H9 (cell line): ENCODE data around the gene RETNLB. TPM values are rescaled to one million over a fixed set of nuclear protein-coding genes. Genes with fewer than 3 reads are reported as not detected.

Source experiments
- DNase-seq: peaks from one replicate; pipeline ENCODE4 v3.0.0-alpha.2; 2017
- H2AFZ ChIP-seq: one replicate; pipeline ENCODE4 v1.6.1; 2013; ENCODE audit warnings: mild to moderate bottlenecking, low read length, control low read depth, moderate library complexity
- H2AK5ac ChIP-seq: 2 replicates; pipeline ENCODE4 v1.6.1; 2013; ENCODE audit warnings: low read length, control low read depth, mixed read lengths; ENCODE audit not compliant: insufficient read length
- H2BK120ac ChIP-seq: one replicate; pipeline ENCODE4 v1.6.1; 2013; ENCODE audit warnings: low read depth, mild to moderate bottlenecking, low read length, control low read depth, inconsistent platforms; ENCODE audit not compliant: poor library complexity, severe bottlenecking
- H2BK12ac ChIP-seq: 2 replicates; pipeline ENCODE4 v1.6.1; 2013; ENCODE audit warnings: low read length, control low read depth, mixed read lengths, low read depth; ENCODE audit not compliant: insufficient read length
- H2BK15ac ChIP-seq: 2 replicates; pipeline ENCODE4 v1.6.1; 2013; ENCODE audit warnings: low read depth, low read length, control low read depth
- H2BK20ac ChIP-seq: one replicate; pipeline ENCODE4 v1.6.1; 2013; ENCODE audit warnings: low read depth, mild to moderate bottlenecking, low read length, control low read depth, inconsistent platforms; ENCODE audit not compliant: poor library complexity, severe bottlenecking
- H2BK5ac ChIP-seq: 2 replicates; pipeline ENCODE4 v1.6.1; 2013; ENCODE audit warnings: low read length, control low read depth, mixed read lengths; ENCODE audit not compliant: insufficient read length
- H3K14ac ChIP-seq: 2 replicates; pipeline ENCODE4 v1.6.1; 2013; ENCODE audit warnings: low read length, control low read depth; ENCODE audit not compliant: insufficient read depth
- H3K18ac ChIP-seq: 2 replicates; pipeline ENCODE4 v1.6.1; 2013; ENCODE audit warnings: low read depth, mild to moderate bottlenecking, mixed read lengths, low read length, control low read depth; ENCODE audit not compliant: insufficient read length
- H3K23ac ChIP-seq: 2 replicates; pipeline ENCODE4 v1.6.1; 2013; ENCODE audit warnings: low read length, control low read depth, mixed read lengths, low read depth; ENCODE audit not compliant: insufficient read length
- H3K23me2 ChIP-seq: 2 replicates; pipeline ENCODE4 v1.6.1; 2013; ENCODE audit warnings: low read depth, mild to moderate bottlenecking, mixed read lengths, low read length, control low read depth; ENCODE audit not compliant: insufficient read length, poor library complexity, severe bottlenecking
- H3K27ac ChIP-seq: 2 replicates; pipeline ENCODE4 v1.5.1; 2013; ENCODE audit warnings: low read length, control low read depth, mixed read lengths, low read depth; ENCODE audit not compliant: insufficient read length
- H3K27me3 ChIP-seq: 2 replicates; pipeline ENCODE4 v1.6.1; 2013; ENCODE audit warnings: low read length, control low read depth, inconsistent platforms; ENCODE audit not compliant: insufficient read depth
- H3K4ac ChIP-seq: 2 replicates; pipeline ENCODE4 v1.6.1; 2013; ENCODE audit warnings: low read depth, mild to moderate bottlenecking, control low read depth, inconsistent platforms, low read length, moderate library complexity
- H3K4me1 ChIP-seq: 2 replicates; pipeline ENCODE4 v1.6.1; 2013; ENCODE audit warnings: low read length, control low read depth, inconsistent platforms; ENCODE audit not compliant: insufficient read depth
- H3K4me2 ChIP-seq: 2 replicates; pipeline ENCODE4 v1.6.1; 2013; ENCODE audit warnings: low read length, control low read depth, mixed read lengths; ENCODE audit not compliant: insufficient read length, insufficient read depth
- H3K56ac ChIP-seq: 2 replicates; pipeline ENCODE4 v1.6.1; 2013; ENCODE audit warnings: low read depth, mild to moderate bottlenecking, mixed read lengths, low read length, control low read depth; ENCODE audit not compliant: insufficient read length
- H3K79me1 ChIP-seq: 2 replicates; pipeline ENCODE4 v1.6.1; 2013; ENCODE audit warnings: low read depth, mild to moderate bottlenecking, moderate library complexity, low read length, control low read depth, inconsistent platforms; ENCODE audit not compliant: insufficient read depth, poor library complexity, severe bottlenecking
- H3K79me2 ChIP-seq: 2 replicates; pipeline ENCODE4 v1.6.1; 2013; ENCODE audit warnings: low read length, control low read depth, inconsistent platforms; ENCODE audit not compliant: insufficient read depth
- H3K9ac ChIP-seq: 2 replicates; pipeline ENCODE4 v1.6.1; 2013; ENCODE audit warnings: low read length, control low read depth, mixed read lengths; ENCODE audit not compliant: insufficient read length; ENCODE audit errors: extremely low read depth
- H3K9me3 ChIP-seq: one replicate; pipeline ENCODE4 v1.6.1; 2013; ENCODE audit warnings: low read depth, low read length, inconsistent platforms; ENCODE audit not compliant: control insufficient read depth
- H3T11ph ChIP-seq: one replicate; pipeline ENCODE4 v1.6.1; 2013; ENCODE audit warnings: mild to moderate bottlenecking, low read length, control low read depth, inconsistent platforms
- H4K20me1 ChIP-seq: one replicate; pipeline ENCODE4 v1.6.1; 2013; ENCODE audit not compliant: control insufficient read depth, insufficient read length, insufficient read depth
- H4K5ac ChIP-seq: 2 replicates; pipeline ENCODE4 v1.6.1; 2013; ENCODE audit warnings: low read depth, mild to moderate bottlenecking, mixed read lengths, low read length, control low read depth; ENCODE audit not compliant: insufficient read length
- H4K8ac ChIP-seq: replicated peaks from 2 replicates; pipeline ENCODE4 v1.6.1; 2013; ENCODE audit warnings: low read length, control low read depth, mixed read lengths, low read depth; ENCODE audit not compliant: insufficient read length
- H4K91ac ChIP-seq: 2 replicates; pipeline ENCODE4 v1.6.1; 2013; ENCODE audit warnings: low read depth, mild to moderate bottlenecking, moderate library complexity, mixed read lengths, low read length, control low read depth; ENCODE audit not compliant: insufficient read length
- H3K27ac Mint-ChIP-seq, 3 experiments: 2 replicates in 2 of 3; 3 replicates in 1 of 3; pipeline ENCODE4 v1.8.0; 2020 to 2021; ENCODE audit warnings: mixed read lengths in 3 of 3, mild to moderate bottlenecking in 1 of 3, moderate library complexity in 1 of 3
- H3K27me3 Mint-ChIP-seq: 2 replicates; pipeline ENCODE4 v1.8.0; 2021; ENCODE audit warnings: low read depth, mild to moderate bottlenecking, moderate library complexity, mixed read lengths
- H3K36me3 Mint-ChIP-seq, 3 experiments: 2 replicates in 2 of 3; 3 replicates in 1 of 3; pipeline ENCODE4 v1.8.0; 2020 to 2021; ENCODE audit warnings: low read depth in 3 of 3, mixed read lengths in 3 of 3; ENCODE audit not compliant: insufficient read depth in 1 of 3
- H3K4me1 Mint-ChIP-seq, 2 experiments: 2 replicates each; pipeline ENCODE4 v1.8.0; 2020; ENCODE audit warnings: mixed read lengths in 2 of 2
- H3K4me3 Mint-ChIP-seq, 2 experiments: 2 replicates in 1 of 2; 3 replicates in 1 of 2; pipeline ENCODE4 v1.8.0; 2020 to 2021; ENCODE audit warnings: mild to moderate bottlenecking in 2 of 2, mixed read lengths in 2 of 2, moderate library complexity in 1 of 2
- H3K9me3 Mint-ChIP-seq, 2 experiments: 2 replicates in 1 of 2; 3 replicates in 1 of 2; pipeline ENCODE4 v1.8.0; 2020; ENCODE audit warnings: mild to moderate bottlenecking in 2 of 2, mixed read lengths in 2 of 2, moderate library complexity in 1 of 2
- WGBS: extraction: QIAGEN DNeasy Blood & Tissue Kit; methylation state at CpG from one replicate; pipeline ENCODE4 v1.1.7; 2013; ENCODE audit warnings: missing lambda C conversion rate, low lambda C conversion rate, mixed read lengths; ENCODE audit not compliant: insufficient read length; ENCODE audit errors: extremely low coverage; 5-methylcytosine and 5-hydroxymethylcytosine counted together
- total RNA-seq: library from RNA; stranded (reverse); gene quantifications from 2 replicates; pipeline ENCODE4 v1.2.1, GENCODE V29; 2021
- TF ChIP-seq, protein P1 (sequence below): fragments of 200-600 bp; sonication (generic); conservative IDR thresholded peaks from 3 replicates; pipeline ENCODE4 v1.8.0; 2021; ENCODE audit warnings: antibody characterized with exemption, mild to moderate bottlenecking

Gene RETNLB
- total RNA-seq, 1 experiment from 2014 or later: not detected

DNA sequence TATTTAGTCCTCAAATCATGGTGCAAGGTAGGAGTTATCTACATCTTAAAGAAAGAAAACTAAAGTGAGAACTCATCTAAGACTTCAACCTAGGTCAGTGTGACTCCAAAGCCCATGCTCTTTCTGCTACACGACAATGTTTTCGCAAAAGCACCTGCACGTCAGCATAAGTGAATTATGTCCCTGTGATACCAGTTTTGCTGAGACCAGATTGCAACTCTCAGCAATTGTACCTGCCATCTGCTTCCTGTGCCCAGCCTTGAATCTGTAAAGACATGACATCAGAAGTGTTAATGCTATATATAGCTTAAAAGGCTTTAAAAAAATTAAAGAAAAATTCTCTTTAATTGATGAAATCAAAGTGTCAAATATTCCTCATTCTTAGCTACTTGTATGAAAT, 43.4 kb downstream of the RETNLB start:
- H2BK20ac ChIP-seq: no peak overlapping the region

More for the DNA sequence above, 43.4 kb downstream of the RETNLB start:
- no peak overlapping the region for H3K4ac ChIP-seq
- Mint-ChIP-seq H3K9me3 (no peaks in the 10 kb centered on the region), H3K27ac (no peak overlapping the region), H3K36me3 (no peaks in the 10 kb centered on the region), H3K27me3 (no peaks in the 10 kb centered on the region), H3K4me1 (no peaks in the 10 kb centered on the region), H3K4me3 (no peak overlapping the region)
- H3K18ac ChIP-seq: no peak overlapping the region
- no CpG with 5 or more reads among the region's 3 CpGs for WGBS
- H2BK12ac ChIP-seq: no peak overlapping the region
- H3K79me2 ChIP-seq: no peaks in the 10 kb centered on the region
- H3K9ac ChIP-seq: no peak overlapping the region
- H4K5ac ChIP-seq: no peak overlapping the region
- H3K4me2 ChIP-seq: no peak overlapping the region
- no peak overlapping the region for H3T11ph ChIP-seq
- H3K9me3 ChIP-seq: no peaks in the 10 kb centered on the region
- H3K27ac ChIP-seq: no peak overlapping the region
- no peak overlapping the region for H3K23ac ChIP-seq
- no peaks in the 10 kb centered on the region for H4K20me1 ChIP-seq
- no peak overlapping the region for H3K56ac ChIP-seq
- TF ChIP-seq, protein P1, sequence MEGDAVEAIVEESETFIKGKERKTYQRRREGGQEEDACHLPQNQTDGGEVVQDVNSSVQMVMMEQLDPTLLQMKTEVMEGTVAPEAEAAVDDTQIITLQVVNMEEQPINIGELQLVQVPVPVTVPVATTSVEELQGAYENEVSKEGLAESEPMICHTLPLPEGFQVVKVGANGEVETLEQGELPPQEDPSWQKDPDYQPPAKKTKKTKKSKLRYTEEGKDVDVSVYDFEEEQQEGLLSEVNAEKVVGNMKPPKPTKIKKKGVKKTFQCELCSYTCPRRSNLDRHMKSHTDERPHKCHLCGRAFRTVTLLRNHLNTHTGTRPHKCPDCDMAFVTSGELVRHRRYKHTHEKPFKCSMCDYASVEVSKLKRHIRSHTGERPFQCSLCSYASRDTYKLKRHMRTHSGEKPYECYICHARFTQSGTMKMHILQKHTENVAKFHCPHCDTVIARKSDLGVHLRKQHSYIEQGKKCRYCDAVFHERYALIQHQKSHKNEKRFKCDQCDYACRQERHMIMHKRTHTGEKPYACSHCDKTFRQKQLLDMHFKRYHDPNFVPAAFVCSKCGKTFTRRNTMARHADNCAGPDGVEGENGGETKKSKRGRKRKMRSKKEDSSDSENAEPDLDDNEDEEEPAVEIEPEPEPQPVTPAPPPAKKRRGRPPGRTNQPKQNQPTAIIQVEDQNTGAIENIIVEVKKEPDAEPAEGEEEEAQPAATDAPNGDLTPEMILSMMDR: no peak
- no peak overlapping the region for H2BK5ac ChIP-seq
- no peak overlapping the region for H2BK120ac ChIP-seq
- H3K27me3 ChIP-seq: no peaks in the 10 kb centered on the region
- H3K4me1 ChIP-seq: no peaks in the 10 kb centered on the region
- H4K8ac ChIP-seq: no peak overlapping the region
- H3K23me2 ChIP-seq: no peaks in the 10 kb centered on the region
- no peak overlapping the region for H2BK15ac ChIP-seq
- no peaks in the 10 kb centered on the region for H3K79me1 ChIP-seq
- H4K91ac ChIP-seq: no peak overlapping the region
- H2AK5ac ChIP-seq: no peak overlapping the region
- no peak overlapping the region for H2AFZ ChIP-seq
- no peak overlapping the region for H3K14ac ChIP-seq
- no peak for DNase-seq
